Mesenchymal stem cell (in vitro differentiated cells and primary cell): ENCODE measurements around the gene ZSWIM4.

Experiments used
- DNase-seq: peaks from one replicate; pipeline ENCODE4 v3.0.0-alpha.2; 2013
- H2AFZ ChIP-seq: one replicate; pipeline ENCODE4 v1.6.1; 2013; ENCODE audit warnings: low read depth, mild to moderate bottlenecking, control low read depth, inconsistent platforms, low read length, moderate library complexity
- H2AK5ac ChIP-seq: 2 replicates; pipeline ENCODE4 v1.6.1; 2013; ENCODE audit warnings: low read length, moderate library complexity, mild to moderate bottlenecking, inconsistent platforms; ENCODE audit not compliant: severe bottlenecking
- H2BK120ac ChIP-seq: one replicate; pipeline ENCODE4 v1.6.1; 2013; ENCODE audit warnings: low read depth, mild to moderate bottlenecking, inconsistent platforms, low read length, moderate library complexity
- H2BK12ac ChIP-seq, 2 experiments: one replicate each; pipeline ENCODE4 v1.6.1; 2013; ENCODE audit warnings: inconsistent platforms in 2 of 2, low read length in 2 of 2, mild to moderate bottlenecking in 2 of 2, moderate library complexity in 2 of 2, control low read depth in 1 of 2
- H2BK15ac ChIP-seq: one replicate; pipeline ENCODE4 v1.6.1; 2013; ENCODE audit warnings: mild to moderate bottlenecking, low read depth, inconsistent platforms; ENCODE audit not compliant: poor library complexity, severe bottlenecking
- H2BK5ac ChIP-seq: 2 replicates; pipeline ENCODE4 v1.6.1; 2013; ENCODE audit warnings: low read depth, mild to moderate bottlenecking, low read length, control low read depth, inconsistent platforms; ENCODE audit not compliant: poor library complexity, severe bottlenecking
- H3K14ac ChIP-seq, 2 experiments: one replicate each; pipeline ENCODE4 v1.6.1; 2013; ENCODE audit warnings: inconsistent platforms in 2 of 2, low read length in 2 of 2, control low read depth in 1 of 2, mild to moderate bottlenecking in 1 of 2, moderate library complexity in 1 of 2
- H3K18ac ChIP-seq, 2 experiments: one replicate each; pipeline ENCODE4 v1.6.1; 2013; ENCODE audit warnings: inconsistent platforms in 2 of 2, low read length in 2 of 2, control low read depth in 1 of 2, low read depth in 1 of 2, mild to moderate bottlenecking in 1 of 2
- H3K23ac ChIP-seq, 2 experiments: one replicate each; pipeline ENCODE4 v1.6.1; 2013; ENCODE audit warnings: inconsistent platforms in 2 of 2, low read length in 2 of 2, mild to moderate bottlenecking in 2 of 2, moderate library complexity in 2 of 2, control low read depth in 1 of 2
- H3K27ac ChIP-seq: 2 replicates; pipeline ENCODE4 v1.5.1; 2013; ENCODE audit warnings: mild to moderate bottlenecking, moderate library complexity, low read length, control low read depth, inconsistent platforms; ENCODE audit not compliant: poor library complexity, severe bottlenecking
- H3K27me3 ChIP-seq, 2 experiments: 2 replicates each; pipeline versions ENCODE4 v1.6.1 to v1.7.0; 2013; ENCODE audit warnings: low read length in 2 of 2, mild to moderate bottlenecking in 2 of 2, moderate library complexity in 2 of 2, control low read depth in 1 of 2, inconsistent platforms in 1 of 2; ENCODE audit not compliant: control insufficient read depth in 1 of 2, insufficient read depth in 1 of 2
- H3K36me3 ChIP-seq, 2 experiments: 2 replicates each; pipeline versions ENCODE4 v1.6.1 to v1.7.0; 2013; ENCODE audit warnings: low read length in 2 of 2, control low read depth in 1 of 2, inconsistent platforms in 1 of 2, low read depth in 1 of 2, mild to moderate bottlenecking in 1 of 2; ENCODE audit not compliant: insufficient read depth in 2 of 2, control insufficient read depth in 1 of 2
- H3K4ac ChIP-seq, 2 experiments: one replicate each; pipeline ENCODE4 v1.6.1; 2013; ENCODE audit warnings: inconsistent platforms in 2 of 2, low read length in 2 of 2, mild to moderate bottlenecking in 2 of 2, moderate library complexity in 2 of 2, control low read depth in 1 of 2, low read depth in 1 of 2
- H3K4me1 ChIP-seq: 2 replicates; pipeline ENCODE4 v1.6.1; 2013; ENCODE audit warnings: low read depth, low read length, control low read depth; ENCODE audit not compliant: control insufficient read depth, insufficient read depth
- H3K4me2 ChIP-seq: 2 replicates; pipeline ENCODE4 v1.6.1; 2013; ENCODE audit warnings: low read length, mild to moderate bottlenecking, inconsistent platforms; ENCODE audit not compliant: poor library complexity, severe bottlenecking
- H3K4me3 ChIP-seq, 2 experiments: 2 replicates each; pipeline versions ENCODE4 v1.5.1 to v1.7.0; 2013; ENCODE audit warnings: low read length in 2 of 2, mild to moderate bottlenecking in 2 of 2, control low read depth in 1 of 2, low read depth in 1 of 2; ENCODE audit not compliant: insufficient read depth in 1 of 2
- H3K79me1 ChIP-seq: replicated peaks from 2 replicates; pipeline ENCODE4 v1.6.1; 2013; ENCODE audit warnings: mild to moderate bottlenecking, control low read depth, low read length, inconsistent platforms; ENCODE audit not compliant: poor library complexity, severe bottlenecking
- H3K9ac ChIP-seq: 2 replicates; pipeline ENCODE4 v1.7.0; 2013; ENCODE audit warnings: mild to moderate bottlenecking, low read length, moderate library complexity
- H3K9me3 ChIP-seq: 2 replicates; pipeline ENCODE4 v1.7.0; 2013; ENCODE audit warnings: mild to moderate bottlenecking, low read length; ENCODE audit not compliant: control insufficient read depth
- H4K8ac ChIP-seq: one replicate; pipeline ENCODE4 v1.6.1; 2013; ENCODE audit warnings: inconsistent platforms, mild to moderate bottlenecking, low read length, moderate library complexity
- H4K91ac ChIP-seq: one replicate; pipeline ENCODE4 v1.6.1; 2013; ENCODE audit warnings: mild to moderate bottlenecking, low read length, inconsistent platforms
- WGBS: methylation state at CpG from one replicate; pipeline ENCODE4 v1.1.7; 2013; ENCODE audit warnings: mixed read lengths; 5-methylcytosine and 5-hydroxymethylcytosine counted together

ZSWIM4 gene

DNA sequence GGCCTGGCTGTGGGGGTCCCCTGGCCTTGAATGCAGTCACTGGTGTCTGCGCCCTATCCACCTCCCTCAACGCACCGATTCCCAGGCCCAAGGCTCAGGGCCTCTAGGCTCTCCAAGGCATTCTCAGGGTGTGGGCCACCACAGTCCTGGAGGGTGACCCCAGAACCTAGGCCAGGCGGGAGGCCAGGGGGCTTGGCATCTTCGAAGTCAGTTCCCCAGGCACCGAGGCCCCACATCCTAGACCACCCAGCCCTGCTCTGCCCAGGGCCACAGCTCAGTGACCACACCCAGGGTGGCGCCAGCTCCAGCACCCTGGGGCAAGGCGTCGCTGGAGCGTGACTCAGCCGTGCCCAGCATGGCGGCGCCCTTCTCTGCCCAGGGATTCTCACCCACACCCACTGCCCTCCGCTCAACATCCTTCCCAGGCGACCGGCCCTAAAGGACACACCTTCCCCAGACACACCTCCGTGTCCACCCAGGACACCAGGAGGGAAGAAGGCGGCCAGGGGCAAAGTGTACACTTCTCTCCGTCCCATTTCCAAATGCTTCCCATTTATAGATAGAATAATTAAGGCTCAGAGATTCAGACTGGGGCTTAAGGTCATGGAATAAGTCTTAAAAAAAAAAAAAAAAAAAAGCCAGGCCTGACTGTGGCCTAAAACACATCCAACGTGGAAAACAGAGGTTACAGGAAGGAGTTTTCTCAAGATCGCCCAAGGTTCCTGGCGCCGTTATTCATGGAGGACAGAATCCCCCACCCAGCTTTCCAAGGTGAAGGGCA lies 45.3 kb downstream of the ZSWIM4 start:
- Histone ChIP-seq H3K18ac (peak overlapping the region; percentile 85 to 87), H3K23ac (no peak overlapping the region), H3K27me3 (no peaks in the 10 kb centered on the region), H4K8ac (peak overlapping the region; percentile 45), H3K9ac (peak overlapping the region; percentile 95), H3K4me1 (peaks cover 56% of the 10 kb centered on the region), H3K4me2 (peak overlapping the region; percentile 93), H3K9me3 (no peaks in the 10 kb centered on the region), H3K14ac (peak overlapping the region in 1 of 2 experiments; percentile 97), H2AFZ (no peak overlapping the region), H3K4ac (peak overlapping the region in 1 of 2 experiments; percentile 41), H3K79me1 (peaks cover 4% of the 10 kb centered on the region), H3K4me3 (peak overlapping the region; percentile 82 to 90), H2BK5ac (peak overlapping the region; percentile 26), H2BK120ac (peak overlapping the region; percentile 65), H3K27ac (peak overlapping the region; percentile 53), H2BK12ac (peak overlapping the region in 1 of 2 experiments; percentile 28), H2AK5ac (no peak overlapping the region), H2BK15ac (peak overlapping the region; percentile 73), H4K91ac (peak overlapping the region; percentile 81), H3K36me3 (peaks cover 22 to 45% of the 10 kb centered on the region in 2 experiments)
- peak; percentile 83 for DNase-seq
- WGBS = 69% methylated on average over 21 of the region's 23 CpGs

GRCh38 chr19:13841086-13841961 lies 46.1 kb downstream of the ZSWIM4 start:
- Histone ChIP-seq H3K79me1 (peaks cover 4% of the 10 kb centered on the region), H2AFZ (no peak overlapping the region), H2AK5ac (peak overlapping the region; percentile 43), H3K4me3 (peak overlapping the region; percentile 82 to 90), H3K4me1 (peaks cover 50% of the 10 kb centered on the region), H3K4me2 (peak overlapping the region; percentile 93), H2BK120ac (peak overlapping the region; percentile 35), H3K27me3 (no peaks in the 10 kb centered on the region), H3K9me3 (no peaks in the 10 kb centered on the region), H3K9ac (peak overlapping the region; percentile 95), H3K23ac (peak overlapping the region in 1 of 2 experiments; percentile 66), H4K8ac (no peak overlapping the region), H3K14ac (peak overlapping the region in 1 of 2 experiments; percentile 97), H2BK12ac (peak overlapping the region in 1 of 2 experiments; percentile 29), H3K36me3 (peaks cover 13 to 36% of the 10 kb centered on the region in 2 experiments), H4K91ac (peak overlapping the region; percentile 69), H3K18ac (peak overlapping the region; percentile 69 to 84), H3K4ac (peak overlapping the region; percentile 34 to 77), H2BK15ac (peak overlapping the region; percentile 73), H2BK5ac (peak overlapping the region; percentile 50), H3K27ac (peak overlapping the region; percentile 53)
- DNase-seq = peak; percentile 73
- WGBS = 73% methylated on average over 26 of the region's 26 CpGs

DNA sequence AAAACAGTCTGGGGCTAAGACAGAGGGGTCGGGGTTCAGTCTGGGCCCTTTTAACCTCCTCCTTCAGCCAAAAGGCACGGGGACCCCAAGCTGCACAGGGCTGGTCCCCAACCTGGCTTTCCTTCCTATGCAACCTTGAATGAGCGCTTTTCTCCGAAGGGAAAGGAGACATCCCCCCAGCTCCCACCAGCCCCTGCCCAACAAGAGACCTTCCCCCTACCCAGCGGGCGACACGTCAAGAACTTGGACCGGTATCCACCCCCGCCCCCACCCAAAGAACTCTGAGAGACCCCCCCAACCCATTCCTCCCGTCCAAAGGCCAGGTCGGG lies 46.7 kb downstream of the ZSWIM4 start:
- Histone ChIP-seq H3K18ac (peak overlapping the region; percentile 69 to 92), H3K79me1 (peaks cover 4% of the 10 kb centered on the region), H2BK120ac (peak overlapping the region; percentile 57), H3K4me1 (peaks cover 50% of the 10 kb centered on the region), H3K27me3 (no peaks in the 10 kb centered on the region), H2AK5ac (no peak overlapping the region), H3K14ac (peak overlapping the region in 1 of 2 experiments; percentile 97), H3K4ac (peak overlapping the region in 1 of 2 experiments; percentile 34), H4K91ac (no peak overlapping the region), H3K9ac (peak overlapping the region; percentile 95), H3K9me3 (no peaks in the 10 kb centered on the region), H2BK12ac (no peak overlapping the region), H3K4me2 (peak overlapping the region; percentile 93), H2BK15ac (peak overlapping the region; percentile 66), H3K23ac (peak overlapping the region in 1 of 2 experiments; percentile 66), H4K8ac (no peak overlapping the region), H3K4me3 (peak overlapping the region; percentile 82 to 90), H2BK5ac (no peak overlapping the region), H2AFZ (no peak overlapping the region), H3K36me3 (peaks cover 12 to 30% of the 10 kb centered on the region in 2 experiments), H3K27ac (peak overlapping the region; percentile 53)
- 22% methylated on average over 2 of the region's 11 CpGs for WGBS
- peak; percentile 68 for DNase-seq
